Spleen (tissue), 11 donors: ENCODE measurements around the gene ABCG4. TPM values are rescaled to one million over a fixed set of nuclear protein-coding genes. Genes with fewer than 3 reads are reported as not detected.

Experiments used
- DNase-seq: peaks from one replicate; pipeline ENCODE4 v3.0.0-alpha.2; 2020
- H3K27ac ChIP-seq, 8 donors: fragments of 200-600 bp; sonication (generic) in 7 of 8; 1 replicate in 4 of 8; 2 replicates in 4 of 8; pipeline versions ENCODE4 v1.5.0 to v1.8.0; 2016 to 2021; ENCODE audit warnings: inconsistent platforms in 4 of 8, mild to moderate bottlenecking in 4 of 8, moderate library complexity in 1 of 8
- H3K27me3 ChIP-seq, 7 donors: fragments of 200-600 bp; sonication (generic) in 6 of 7; replicated peaks in 1 of 7; 1 replicate in 4 of 7; 2 replicates in 3 of 7; pipeline versions ENCODE4 v1.5.0 to v1.8.0; 2016 to 2021; ENCODE audit warnings: inconsistent platforms in 3 of 7, mild to moderate bottlenecking in 1 of 7
- H3K36me3 ChIP-seq, 6 donors: fragments of 200-600 bp; sonication (generic) in 5 of 6; 1 replicate in 4 of 6; 2 replicates in 2 of 6; pipeline versions ENCODE4 v1.5.0 to v1.8.0; 2016 to 2021; ENCODE audit warnings: inconsistent platforms in 2 of 6
- H3K4me1 ChIP-seq, 6 donors: fragments of 200-600 bp; sonication (generic) in 5 of 6; 1 replicate in 3 of 6; 2 replicates in 3 of 6; pipeline versions ENCODE4 v1.5.0 to v1.8.0; 2016 to 2021; ENCODE audit warnings: inconsistent platforms in 3 of 6
- H3K4me3 ChIP-seq, 8 donors: fragments of 200-600 bp; sonication (generic) in 7 of 8; 1 replicate in 4 of 8; 2 replicates in 4 of 8; pipeline versions ENCODE4 v1.5.0 to v1.8.0; 2016 to 2021; ENCODE audit warnings: inconsistent platforms in 4 of 8, mild to moderate bottlenecking in 4 of 8, moderate library complexity in 2 of 8
- H3K9me3 ChIP-seq, 8 donors: fragments of 200-600 bp; sonication (generic) in 7 of 8; 1 replicate in 4 of 8; 2 replicates in 4 of 8; pipeline versions ENCODE4 v1.5.0 to v1.8.0; 2016 to 2021; ENCODE audit warnings: inconsistent platforms in 4 of 8
- POLR2A ChIP-seq, 3 donors: fragments of 450-650 bp; IDR thresholded peaks; one replicate each; pipeline ENCODE4 v1.5.1; 2017; ENCODE audit warnings: antibody characterized with exemption in 3 of 3, mild to moderate bottlenecking in 1 of 3
- POLR2AphosphoS5 ChIP-seq, 3 donors: sonication (generic); formaldehyde crosslinking; IDR thresholded peaks; one replicate each; pipeline ENCODE4 v1.5.1; 2017; ENCODE audit warnings: antibody characterized with exemption in 3 of 3
- WGBS, 5 donors: extraction: QIAGEN DNeasy Blood & Tissue Kit in 3 of 5; methylation state at CpG; one replicate each; pipeline versions ENCODE4 v1.1.5 to v1.1.7; 2013 to 2018; 5-methylcytosine and 5-hydroxymethylcytosine counted together
- intact Hi-C: fragments of 100-400 bp; cut with DNase I; formaldehyde crosslinking; loops from one replicate; pipeline ENCODE4 v1.15.0; 2023; ENCODE audit warnings: low total_unique reads
- polyA plus RNA-seq, 3 donors: library from polyadenylated mRNA; stranded (reverse); fragments of 200-250 nt; gene quantifications; one replicate each; pipeline ENCODE4 v1.2.1, GENCODE V29; 2013
- total RNA-seq, 7 donors: library from RNA; depleted of rRNA in 3 of 7; stranded (reverse); fragments of >200 nt in 3 of 7; fragmentation: NEBNext Ultra II Directional in 4 of 7; extraction: Animal tissue kit (Norgen Biotek cat#: 25700) in 4 of 7; gene quantifications; one replicate each; pipeline versions ENCODE4 v1.1.0 to v1.2.1, GENCODE V29; 2016 to 2021
- TF ChIP-seq, protein P1 (sequence below), 11 experiments: fragments of 200-600 bp in 7 of 11; fragments of 450-650 bp in 4 of 11; sonication (generic) in 4 of 11; IDR thresholded peaks in 8 of 11; conservative IDR thresholded peaks in 3 of 11; 1 replicate in 7 of 11; 2 replicates in 4 of 11; pipeline versions ENCODE4 v1.4.0 to v1.8.0; 2016 to 2021; ENCODE audit warnings: antibody characterized with exemption in 11 of 11, inconsistent platforms in 4 of 11, mild to moderate bottlenecking in 1 of 11
- donor health status: healthy with polysubstance abuse.
- donor health status: DM: no; HTN: no; CAD: no; lungs with moderate emphysema.
- donor health status: DM: no; HTN: no; CAD: no.
- donor health status: Bipolar disorder and iron deficiency.
- donor health status: healthy.
- donor health status: DM: no; HTN: no; CAD: no.
- donor health status: DM: yes; HTN: yes; CAD: no.

ABCG4 gene
- total and polyA plus RNA-seq, 10 donors, result 0.03 to 0.32 (median 0.20) TPM; not detected in 4

DNA sequence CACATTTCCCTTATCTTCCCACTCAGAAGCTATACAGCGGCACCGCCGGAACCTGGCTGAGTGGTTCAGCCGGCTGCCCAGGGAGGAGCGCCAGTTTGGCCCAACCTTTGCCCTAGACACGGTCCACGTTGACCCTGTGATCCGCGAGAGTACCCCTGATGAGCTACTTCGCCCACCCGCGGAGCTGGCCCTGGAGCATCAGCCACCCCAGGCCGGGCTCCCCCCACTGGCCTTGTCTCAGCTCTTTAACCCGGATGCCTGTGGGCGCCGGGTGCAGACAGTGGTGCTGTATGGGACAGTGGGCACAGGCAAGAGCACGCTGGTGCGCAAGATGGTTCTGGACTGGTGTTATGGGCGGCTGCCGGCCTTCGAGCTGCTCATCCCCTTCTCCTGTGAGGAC lies 24.6 kb downstream of the ABCG4 start:
- DNase-seq, result no peak
- 94 to 97% (median 96%) methylated on average over 21 of the region's 21 CpGs for WGBS, 5 donors
- intact Hi-C loops, result no loop called here

DNA sequence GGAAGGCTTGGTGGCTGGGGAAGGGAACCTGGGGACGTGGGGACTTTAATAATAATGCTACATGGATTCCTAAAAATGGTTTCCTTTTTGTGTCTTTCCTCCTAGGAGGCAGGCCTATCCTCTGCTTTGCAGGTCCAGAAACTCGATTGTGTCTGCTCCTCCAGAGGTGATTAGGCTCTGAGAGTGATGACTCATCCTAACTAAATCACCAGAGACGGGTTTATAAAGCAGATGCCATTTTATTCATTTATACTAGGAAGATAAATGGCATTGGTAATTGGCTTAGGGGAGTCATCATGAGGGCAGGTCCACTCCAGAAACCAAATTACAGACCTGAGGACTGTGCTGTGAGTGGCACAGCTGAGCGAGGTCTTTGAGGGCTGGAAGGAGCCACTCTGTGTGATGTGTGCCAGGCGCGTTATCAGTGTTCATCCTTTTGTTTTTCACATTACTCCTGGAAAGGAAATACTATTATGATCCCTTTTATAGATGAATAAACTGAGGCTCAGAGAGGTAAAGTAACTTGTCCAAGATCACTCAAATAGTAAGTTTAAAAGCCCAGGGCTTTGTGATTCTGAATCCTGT lies 26.7 kb downstream of the ABCG4 start:
- DNase-seq, result no peak
- WGBS, 5 donors, result 76 to 87% (median 79%) methylated on average over 6 of the region's 6 CpGs
- Histone ChIP-seq H3K4me3 (no peak overlapping the region), H3K9me3 (no peaks in the 10 kb centered on the region), H3K27ac (no peak overlapping the region), H3K4me1 (peaks cover 4 to 45% (median 18%) of the 10 kb centered on the region in 6 donors), H3K27me3 (no peaks in the 10 kb centered on the region), H3K36me3 (peaks cover 0 to 75% (median 30%) of the 10 kb centered on the region in 6 donors)
- intact Hi-C loops, result no loop called here
- TF ChIP-seq POLR2AphosphoS5 (IDR thresholded peaks at IDR 0.05) (no peak), POLR2A (IDR thresholded peaks at IDR 0.05) (no peak)
- TF ChIP-seq, protein P1, sequence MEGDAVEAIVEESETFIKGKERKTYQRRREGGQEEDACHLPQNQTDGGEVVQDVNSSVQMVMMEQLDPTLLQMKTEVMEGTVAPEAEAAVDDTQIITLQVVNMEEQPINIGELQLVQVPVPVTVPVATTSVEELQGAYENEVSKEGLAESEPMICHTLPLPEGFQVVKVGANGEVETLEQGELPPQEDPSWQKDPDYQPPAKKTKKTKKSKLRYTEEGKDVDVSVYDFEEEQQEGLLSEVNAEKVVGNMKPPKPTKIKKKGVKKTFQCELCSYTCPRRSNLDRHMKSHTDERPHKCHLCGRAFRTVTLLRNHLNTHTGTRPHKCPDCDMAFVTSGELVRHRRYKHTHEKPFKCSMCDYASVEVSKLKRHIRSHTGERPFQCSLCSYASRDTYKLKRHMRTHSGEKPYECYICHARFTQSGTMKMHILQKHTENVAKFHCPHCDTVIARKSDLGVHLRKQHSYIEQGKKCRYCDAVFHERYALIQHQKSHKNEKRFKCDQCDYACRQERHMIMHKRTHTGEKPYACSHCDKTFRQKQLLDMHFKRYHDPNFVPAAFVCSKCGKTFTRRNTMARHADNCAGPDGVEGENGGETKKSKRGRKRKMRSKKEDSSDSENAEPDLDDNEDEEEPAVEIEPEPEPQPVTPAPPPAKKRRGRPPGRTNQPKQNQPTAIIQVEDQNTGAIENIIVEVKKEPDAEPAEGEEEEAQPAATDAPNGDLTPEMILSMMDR (IDR thresholded peaks at IDR 0.05 in 8 of 11, conservative IDR thresholded peaks at IDR 0.05 in 3 of 11), result no peak

More for the DNA sequence above, 24.6 kb downstream of the ABCG4 start:
- Histone ChIP-seq H3K4me1 (peaks cover 3 to 51% (median 24%) of the 10 kb centered on the region in 6 donors), H3K9me3 (no peaks in the 10 kb centered on the region), H3K27me3 (no peaks in the 10 kb centered on the region), H3K36me3 (peaks cover 0 to 61% (median 23%) of the 10 kb centered on the region in 6 donors), H3K4me3 (no peak overlapping the region), H3K27ac (no peak overlapping the region)
- no peak for TF ChIP-seq POLR2A (IDR thresholded peaks at IDR 0.05)
- TF ChIP-seq, protein P1 (IDR thresholded peaks at IDR 0.05 in 8 of 11, conservative IDR thresholded peaks at IDR 0.05 in 3 of 11), result no peak
- no peak for TF ChIP-seq POLR2AphosphoS5 (IDR thresholded peaks at IDR 0.05)

DNA sequence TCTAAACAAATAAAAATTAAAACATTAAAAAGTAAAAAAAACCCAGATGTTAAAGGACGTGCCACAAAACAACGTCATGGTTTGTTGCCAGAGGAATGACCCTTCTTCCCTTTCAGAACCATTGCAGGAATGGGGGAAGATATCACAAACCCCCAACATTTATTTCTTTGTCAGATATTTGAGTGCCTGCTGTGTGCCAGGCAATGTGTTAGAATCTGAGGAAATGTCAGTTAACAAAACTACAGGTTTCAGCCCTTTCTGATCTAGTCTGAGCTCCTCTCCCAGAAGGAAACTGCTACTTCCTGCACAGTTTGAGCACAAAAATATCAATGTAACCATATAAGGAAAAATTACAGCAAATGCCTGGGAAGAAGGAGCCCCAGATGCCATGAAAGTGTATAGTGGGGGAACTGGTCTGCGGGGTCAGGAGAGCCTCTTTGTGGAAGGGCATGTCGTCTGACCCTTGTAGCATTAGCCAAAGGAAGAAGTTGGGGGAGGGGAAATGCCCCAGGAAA lies 29.4 kb downstream of the ABCG4 start:
- H3K9me3 ChIP-seq, result no peaks in the 10 kb centered on the region
- no peak overlapping the region for H3K4me3 ChIP-seq
- DNase-seq, result no peak
- peak overlapping the region in 7 of 8 donors; percentile 19 to 63 (median 43) for H3K27ac ChIP-seq
- 33 to 51% (median 42%) methylated on average over 4 of the region's 4 CpGs for WGBS, 5 donors
- intact Hi-C loops, result no loop called here
- no peaks in the 10 kb centered on the region for H3K27me3 ChIP-seq
- no peak for TF ChIP-seq POLR2AphosphoS5 (IDR thresholded peaks at IDR 0.05)
- TF ChIP-seq POLR2A (IDR thresholded peaks at IDR 0.05), result no peak
- TF ChIP-seq, protein P1 (IDR thresholded peaks at IDR 0.05 in 8 of 11, conservative IDR thresholded peaks at IDR 0.05 in 3 of 11), result no peak
- peaks cover 0 to 88% (median 39%) of the 10 kb centered on the region in 6 donors for H3K36me3 ChIP-seq
- peaks cover 4 to 53% (median 24%) of the 10 kb centered on the region in 6 donors for H3K4me1 ChIP-seq

DNA sequence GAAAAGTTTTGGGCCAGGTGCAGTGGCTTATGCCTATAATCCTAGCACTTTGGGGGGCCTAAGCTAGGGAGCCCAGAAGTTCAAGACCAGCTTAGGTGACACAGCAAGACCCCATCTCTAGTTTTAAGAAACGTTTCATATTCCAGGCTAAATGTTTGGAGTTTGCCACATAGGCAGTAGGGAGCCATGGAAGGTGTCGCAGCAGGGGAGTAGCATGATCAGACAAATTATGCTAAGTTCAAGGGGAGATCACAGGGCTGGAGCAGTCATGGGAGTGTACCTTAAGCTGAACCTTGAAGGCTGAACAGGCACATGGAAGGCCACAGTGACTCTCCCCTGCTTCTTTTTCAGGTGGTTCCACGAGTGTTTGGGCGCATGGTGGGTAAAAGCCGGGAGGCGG lies 30.5 kb downstream of the ABCG4 start:
- DNase-seq, result no peak
- Histone ChIP-seq H3K4me1 (peaks cover 4 to 53% (median 24%) of the 10 kb centered on the region in 6 donors), H3K9me3 (no peaks in the 10 kb centered on the region), H3K4me3 (no peak overlapping the region), H3K27me3 (no peaks in the 10 kb centered on the region), H3K36me3 (peaks cover 0 to 88% (median 31%) of the 10 kb centered on the region in 6 donors), H3K27ac (peak overlapping the region in 2 of 8 donors; percentile 60 to 63)
- 94 to 99% (median 96%) methylated on average over 6 of the region's 6 CpGs for WGBS, 5 donors
- intact Hi-C loops, result no loop called here
- TF ChIP-seq, protein P1 (IDR thresholded peaks at IDR 0.05 in 8 of 11, conservative IDR thresholded peaks at IDR 0.05 in 3 of 11), result no peak
- TF ChIP-seq POLR2AphosphoS5 (IDR thresholded peaks at IDR 0.05) (no peak), POLR2A (IDR thresholded peaks at IDR 0.05) (no peak)
